IMR-90 (cell line): Measurements from ENCODE around the gene ITGB2. TPM values are rescaled to one million over a fixed set of nuclear protein-coding genes. Genes with fewer than 3 reads are reported as not detected.

ENCODE experiments used
- ATAC-seq: fragments of 200-7000 bp; cut with Tn5 transposase; 2 replicates; pipeline ENCODE4 v1.9.1; 2020; ENCODE audit warnings: low read depth, mild to moderate bottlenecking, moderate library complexity
- BruUV-seq: library from RNA; stranded (reverse); fragments of 400-500 nt; replicated peaks from 2 replicates; lab custom pipeline; 2021; lab: Mats Ljungman, UMichigan
- CTCF ChIA-PET: fragments of 300-600 bp; formaldehyde crosslinking; extraction: SDS; loops from one replicate; lab custom pipeline; 2021; ENCODE audit warnings: antibody characterized with exemption; lab: Yijun Ruan, JAX
- POLR2A ChIA-PET: fragments of 300-600 bp; sonication (Branson Sonifier 250); formaldehyde crosslinking; loops from one replicate; lab custom pipeline; 2022; ENCODE audit warnings: antibody characterized with exemption; ENCODE audit not compliant: unreplicated experiment; lab: Charles Lee
- DNase-seq: peaks from one replicate; pipeline ENCODE4 v3.0.0; 2013
- H2AFZ ChIP-seq: replicated peaks from 2 replicates; pipeline ENCODE3; 2013; ENCODE audit warnings: low read length, mild to moderate bottlenecking; ENCODE audit not compliant: poor library complexity
- H2AK5ac ChIP-seq: 2 replicates; pipeline ENCODE4 v1.6.1; 2013; ENCODE audit warnings: low read depth, low read length, inconsistent platforms
- H2AK9ac ChIP-seq: replicated peaks from 2 replicates; pipeline ENCODE3; 2013; ENCODE audit warnings: mild to moderate bottlenecking, low read depth, low read length, moderate library complexity; ENCODE audit not compliant: poor library complexity
- H2BK120ac ChIP-seq: 2 replicates; pipeline ENCODE4 v1.6.1; 2013; ENCODE audit warnings: low read depth, low read length, inconsistent platforms
- H2BK15ac ChIP-seq: 3 replicates; pipeline ENCODE4 v1.6.1; 2013; ENCODE audit warnings: low read depth, low read length, inconsistent platforms
- H2BK20ac ChIP-seq: 2 replicates; pipeline ENCODE4 v1.6.1; 2013; ENCODE audit warnings: low read depth, mild to moderate bottlenecking, inconsistent platforms, low read length, moderate library complexity
- H2BK5ac ChIP-seq: 2 replicates; pipeline ENCODE4 v1.6.1; 2013; ENCODE audit warnings: mild to moderate bottlenecking, low read depth, low read length, inconsistent platforms; ENCODE audit not compliant: poor library complexity, severe bottlenecking
- H3K14ac ChIP-seq: replicated peaks from 2 replicates; pipeline ENCODE4 v1.6.1; 2013; ENCODE audit warnings: low read depth, low read length, inconsistent platforms
- H3K18ac ChIP-seq: 2 replicates; pipeline ENCODE4 v1.6.1; 2013; ENCODE audit warnings: low read depth, low read length, control low read depth
- H3K23ac ChIP-seq: 2 replicates; pipeline ENCODE4 v1.6.1; 2013; ENCODE audit warnings: low read depth, low read length, inconsistent platforms
- H3K27ac ChIP-seq: 2 replicates; pipeline ENCODE4 v1.5.1; 2013; ENCODE audit warnings: mild to moderate bottlenecking, control low read depth, low read length; ENCODE audit not compliant: insufficient read depth
- H3K27me3 ChIP-seq: 2 replicates; pipeline ENCODE4 v1.6.1; 2013; ENCODE audit warnings: low read length; ENCODE audit not compliant: control insufficient read depth, insufficient read depth
- H3K36me3 ChIP-seq: 2 replicates; pipeline ENCODE4 v1.6.1; 2013; ENCODE audit warnings: low read length, mixed read lengths; ENCODE audit not compliant: control insufficient read depth, insufficient read depth
- H3K4ac ChIP-seq: 2 replicates; pipeline ENCODE4 v1.6.1; 2013; ENCODE audit warnings: low read depth, low read length, inconsistent platforms
- H3K4me1 ChIP-seq: 2 replicates; pipeline ENCODE4 v1.6.1; 2013; ENCODE audit warnings: low read length, mixed read lengths; ENCODE audit not compliant: control insufficient read depth, insufficient read depth
- H3K4me2 ChIP-seq: 2 replicates; pipeline ENCODE4 v1.6.1; 2013; ENCODE audit warnings: low read depth, mild to moderate bottlenecking, control low read depth, low read length, moderate library complexity
- H3K4me3 ChIP-seq: 2 replicates; pipeline ENCODE4 v1.5.1; 2013; ENCODE audit warnings: low read depth, mild to moderate bottlenecking, control low read depth, low read length, moderate library complexity; ENCODE audit not compliant: insufficient read depth
- H3K56ac ChIP-seq: 2 replicates; pipeline ENCODE4 v1.6.1; 2013; ENCODE audit warnings: low read length, inconsistent platforms; ENCODE audit not compliant: insufficient read depth; ENCODE audit errors: extremely low read depth
- H3K79me1 ChIP-seq, 2 experiments: 2 replicates each; pipeline ENCODE4 v1.6.1; 2013; ENCODE audit warnings: low read length in 2 of 2, inconsistent platforms in 1 of 2, low read depth in 1 of 2
- H3K9ac ChIP-seq: 2 replicates; pipeline ENCODE4 v1.6.1; 2013; ENCODE audit warnings: low read depth, low read length, control low read depth
- H3K9me1 ChIP-seq: 2 replicates; pipeline ENCODE4 v1.6.1; 2013; ENCODE audit warnings: low read length, inconsistent platforms; ENCODE audit not compliant: insufficient read depth
- H3K9me3 ChIP-seq: 2 replicates; pipeline ENCODE4 v1.6.1; 2013; ENCODE audit warnings: low read length; ENCODE audit not compliant: control insufficient read depth, insufficient read depth
- H4K20me1 ChIP-seq: 2 replicates; pipeline ENCODE4 v1.6.1; 2013; ENCODE audit warnings: low read length, inconsistent platforms; ENCODE audit not compliant: insufficient read depth
- H4K5ac ChIP-seq: 2 replicates; pipeline ENCODE4 v1.6.1; 2013; ENCODE audit warnings: mild to moderate bottlenecking, low read depth, low read length, control low read depth
- H4K8ac ChIP-seq, 2 experiments: 2 replicates each; pipeline ENCODE4 v1.6.1; 2013; ENCODE audit warnings: low read depth in 2 of 2, low read length in 2 of 2, control low read depth in 1 of 2, inconsistent platforms in 1 of 2
- H4K91ac ChIP-seq: 2 replicates; pipeline ENCODE4 v1.6.1; 2013; ENCODE audit warnings: low read depth, low read length, inconsistent platforms; ENCODE audit not compliant: insufficient read depth
- BHLHE40 ChIP-seq: fragments of 150-350 bp; IDR thresholded peaks from 2 replicates; pipeline ENCODE4 v1.6.1; 2016; ENCODE audit warnings: mild to moderate bottlenecking, low read depth, low read length
- CEBPB ChIP-seq: IDR thresholded peaks from 2 replicates; pipeline ENCODE4 v1.6.1; 2012; ENCODE audit warnings: low read depth, low read length, improper control_type of control experiment
- CHD1 ChIP-seq: IDR thresholded peaks from 2 replicates; pipeline ENCODE4 v1.6.1; 2012; ENCODE audit warnings: low read depth, low read length, improper control_type of control experiment
- CTCF ChIP-seq: conservative IDR thresholded peaks from 2 replicates; pipeline ENCODE4 v1.5.1; 2012; ENCODE audit warnings: mild to moderate bottlenecking, low read depth, low read length, improper control_type of control experiment
- ELK1 ChIP-seq: fragments of 150-350 bp; IDR thresholded peaks from 2 replicates; pipeline ENCODE4 v1.6.1; 2016; ENCODE audit warnings: low read depth, mild to moderate bottlenecking, low read length, moderate library complexity, borderline replicate concordance
- FOS ChIP-seq: fragments of 150-350 bp; IDR thresholded peaks from 2 replicates; pipeline ENCODE4 v1.6.1; 2016; ENCODE audit warnings: low read depth, low read length
- MAFK ChIP-seq: IDR thresholded peaks from 2 replicates; pipeline ENCODE4 v1.6.1; 2012; ENCODE audit warnings: low read depth, low read length, improper control_type of control experiment
- MAZ ChIP-seq: IDR thresholded peaks from 2 replicates; pipeline ENCODE4 v1.6.1; 2012; ENCODE audit warnings: low read depth, mild to moderate bottlenecking, low read length, improper control_type of control experiment, moderate library complexity, borderline replicate concordance
- MXI1 ChIP-seq: IDR thresholded peaks from 2 replicates; pipeline ENCODE4 v1.6.1; 2012; ENCODE audit warnings: low read depth, mild to moderate bottlenecking, low read length, moderate library complexity, borderline replicate concordance
- NFE2L2 ChIP-seq: fragments of 150-350 bp; IDR thresholded peaks from 2 replicates; pipeline ENCODE4 v1.6.1; 2016; ENCODE audit warnings: low read depth, mild to moderate bottlenecking, low read length
- POLR2A ChIP-seq: IDR thresholded peaks from 2 replicates; pipeline ENCODE4 v1.6.1; 2012; ENCODE audit warnings: mild to moderate bottlenecking, low read depth, low read length
- RAD21 ChIP-seq: IDR thresholded peaks from 2 replicates; pipeline ENCODE4 v1.6.1; 2012; ENCODE audit warnings: low read length, improper control_type of control experiment
- RCOR1 ChIP-seq: IDR thresholded peaks from 2 replicates; pipeline ENCODE4 v1.6.1; 2012; ENCODE audit warnings: mild to moderate bottlenecking, low read length, improper control_type of control experiment; ENCODE audit not compliant: insufficient replicate concordance
- RFX5 ChIP-seq: IDR thresholded peaks from 2 replicates; pipeline ENCODE4 v1.8.0; 2012; ENCODE audit warnings: low read depth, mild to moderate bottlenecking, low read length, moderate library complexity
- SMC3 ChIP-seq: fragments of 150-350 bp; IDR thresholded peaks from 2 replicates; pipeline ENCODE4 v1.6.1; 2016; ENCODE audit warnings: low read depth, mild to moderate bottlenecking, antibody characterized with exemption, low read length, moderate library complexity
- WGBS, 2 experiments: methylation state at CpG; one replicate each; pipeline versions ENCODE4 v1.1.5 to v1.1.7; 2013; ENCODE audit warnings: missing lambda C conversion rate in 2 of 2; ENCODE audit not compliant: insufficient read length in 1 of 2; ENCODE audit errors: extremely low coverage in 2 of 2; 5-methylcytosine and 5-hydroxymethylcytosine counted together
- dilution Hi-C: fragments of 300-500 bp; cut with HindIII; formaldehyde crosslinking; loops from one replicate; pipeline ENCODE4 v1.14.3; 2018; ENCODE audit warnings: low sequenced_read_pairs; ENCODE audit not compliant: unreplicated experiment
- in situ Hi-C: fragments of 300-500 bp; cut with MboI; formaldehyde crosslinking; loops from 3 replicates; pipeline ENCODE4 v1.14.3; 2019; ENCODE audit warnings: low sequenced_read_pairs, inconsistent platforms, mixed read lengths
- intact Hi-C: fragments of 100-400 bp; cut with micrococcal nuclease; formaldehyde crosslinking; loops from 2 replicates; pipeline ENCODE4 v1.10.0; 2022
- polyA plus RNA-seq, 3 experiments: library from polyadenylated mRNA; depleted of rRNA; stranded (reverse); fragments of >200 nt; gene quantifications; 2 replicates each; pipeline ENCODE4 v1.2.3, GENCODE V29; 2012; ENCODE audit warnings: low replicate concordance in 1 of 3
- total RNA-seq: library from RNA; depleted of rRNA; stranded (reverse); fragments of >200 nt; gene quantifications from 2 replicates; pipeline ENCODE4 v1.2.3, GENCODE V29; 2012
- TF ChIP-seq, protein P1 (sequence below): fragments of 150-350 bp; IDR thresholded peaks from 2 replicates; pipeline ENCODE4 v1.6.1; 2017; ENCODE audit warnings: mild to moderate bottlenecking, antibody characterized with exemption, low read length, low read depth

The ITGB2 gene
- total and polyA plus RNA-seq, 2 of the 4 experiments (the other 2 are of a cell fraction) = 0.14 TPM; not detected in 1

DNA sequence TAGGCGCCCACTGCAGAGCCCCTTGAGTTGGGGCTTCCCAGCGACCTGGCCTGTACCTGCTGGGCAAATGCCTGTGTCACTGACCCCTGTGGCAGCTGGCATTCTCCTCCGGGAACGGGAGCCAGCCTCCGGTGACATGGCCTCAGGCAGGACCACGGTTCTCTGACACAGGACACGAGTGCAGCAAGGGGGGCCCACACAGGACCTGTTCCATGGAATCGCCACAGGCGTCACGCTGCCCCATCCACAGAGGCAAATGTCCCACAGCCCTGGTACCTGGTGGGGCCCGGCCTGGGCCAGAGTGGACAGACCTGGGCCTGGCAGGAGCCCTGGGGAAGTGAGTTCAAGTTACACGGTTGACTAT lies 2.6 kb downstream of the ITGB2 start:
- no peak for ATAC-seq
- H3K4me3 ChIP-seq = no peak overlapping the region
- H3K4me2 ChIP-seq = no peak overlapping the region
- H3K27me3 ChIP-seq = peaks cover 69% of the 10 kb centered on the region
- no peak overlapping the region for H3K9ac ChIP-seq
- no peaks in the 10 kb centered on the region for H3K36me3 ChIP-seq
- no peaks in the 10 kb centered on the region for H3K4me1 ChIP-seq
- no peak overlapping the region for H3K56ac ChIP-seq
- H3K9me3 ChIP-seq = no peaks in the 10 kb centered on the region
- H3K79me1 ChIP-seq = no peaks in the 10 kb centered on the region
- no peak overlapping the region for H4K91ac ChIP-seq
- no peak overlapping the region for H2BK5ac ChIP-seq
- POLR2A ChIA-PET = no interaction called here
- no peak for TF ChIP-seq POLR2A
- TF ChIP-seq ELK1 = no peak
- no peak for TF ChIP-seq CHD1
- TF ChIP-seq CTCF = no peak
- no peak for TF ChIP-seq RFX5
- TF ChIP-seq MXI1 = no peak
- TF ChIP-seq RCOR1 = no peak
- TF ChIP-seq, protein P1, sequence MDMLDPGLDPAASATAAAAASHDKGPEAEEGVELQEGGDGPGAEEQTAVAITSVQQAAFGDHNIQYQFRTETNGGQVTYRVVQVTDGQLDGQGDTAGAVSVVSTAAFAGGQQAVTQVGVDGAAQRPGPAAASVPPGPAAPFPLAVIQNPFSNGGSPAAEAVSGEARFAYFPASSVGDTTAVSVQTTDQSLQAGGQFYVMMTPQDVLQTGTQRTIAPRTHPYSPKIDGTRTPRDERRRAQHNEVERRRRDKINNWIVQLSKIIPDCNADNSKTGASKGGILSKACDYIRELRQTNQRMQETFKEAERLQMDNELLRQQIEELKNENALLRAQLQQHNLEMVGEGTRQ = no peak
- no peak for TF ChIP-seq BHLHE40
- TF ChIP-seq RAD21 = no peak
- no peak for TF ChIP-seq MAFK
- no peak for TF ChIP-seq MAZ
- no peak for TF ChIP-seq SMC3
- TF ChIP-seq FOS = no peak
- no peak for TF ChIP-seq NFE2L2
- no peak for TF ChIP-seq CEBPB
- H4K8ac ChIP-seq = no peak overlapping the region
- H3K4ac ChIP-seq = no peak overlapping the region
- intact Hi-C loops = no loop called here
- no peak overlapping the region for H2BK20ac ChIP-seq
- no peak overlapping the region for H2AFZ ChIP-seq
- CTCF ChIA-PET = no interaction called here
- no peak overlapping the region for H2AK9ac ChIP-seq
- DNase-seq = no peak
- H2AK5ac ChIP-seq = no peak overlapping the region
- H4K20me1 ChIP-seq = peaks cover 3% of the 10 kb centered on the region; the same call in 1 of the 2 replicates
- no peak overlapping the region for H3K14ac ChIP-seq
- no peak overlapping the region for H3K27ac ChIP-seq
- in situ Hi-C loops = no loop called here
- dilution Hi-C loops = no loop called here
- H4K5ac ChIP-seq = no peak overlapping the region
- H3K18ac ChIP-seq = no peak overlapping the region
- H2BK120ac ChIP-seq = no peak overlapping the region
- no peak overlapping the region for H3K23ac ChIP-seq
- no CpG with 5 or more reads among the region's 12 CpGs for WGBS, 2 experiments
- no peak overlapping the region for H2BK15ac ChIP-seq
- H3K9me1 ChIP-seq = 0 out of 2 replicates have a peak, but pooled peaks cover 2% of the 10 kb centered on the region
- no TSS peak for BruUV-seq
